ENCODE data around the gene ADAMTSL2.

DNA sequence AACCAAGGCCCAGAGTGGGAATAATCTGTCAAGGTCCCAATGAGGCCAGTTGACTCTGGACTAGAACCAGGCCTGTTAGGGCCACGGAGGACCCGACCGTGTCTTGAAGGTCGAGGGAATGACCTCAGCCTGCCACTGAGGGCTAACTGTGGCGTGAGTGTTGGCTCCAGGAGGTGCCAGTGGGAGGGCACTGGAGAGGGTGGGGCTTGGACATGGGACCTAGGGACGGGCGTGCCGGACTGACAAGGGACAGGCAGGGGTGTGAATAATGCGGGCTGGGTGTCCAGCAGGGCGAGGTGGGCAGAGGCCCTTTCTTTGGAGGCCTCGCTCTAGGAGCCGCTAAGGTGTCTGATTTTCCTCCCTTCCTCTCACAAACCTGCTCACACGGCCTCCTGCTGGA lies 7.5 kb downstream of the ADAMTSL2 start:
- TF ChIP-seq, protein P1, sequence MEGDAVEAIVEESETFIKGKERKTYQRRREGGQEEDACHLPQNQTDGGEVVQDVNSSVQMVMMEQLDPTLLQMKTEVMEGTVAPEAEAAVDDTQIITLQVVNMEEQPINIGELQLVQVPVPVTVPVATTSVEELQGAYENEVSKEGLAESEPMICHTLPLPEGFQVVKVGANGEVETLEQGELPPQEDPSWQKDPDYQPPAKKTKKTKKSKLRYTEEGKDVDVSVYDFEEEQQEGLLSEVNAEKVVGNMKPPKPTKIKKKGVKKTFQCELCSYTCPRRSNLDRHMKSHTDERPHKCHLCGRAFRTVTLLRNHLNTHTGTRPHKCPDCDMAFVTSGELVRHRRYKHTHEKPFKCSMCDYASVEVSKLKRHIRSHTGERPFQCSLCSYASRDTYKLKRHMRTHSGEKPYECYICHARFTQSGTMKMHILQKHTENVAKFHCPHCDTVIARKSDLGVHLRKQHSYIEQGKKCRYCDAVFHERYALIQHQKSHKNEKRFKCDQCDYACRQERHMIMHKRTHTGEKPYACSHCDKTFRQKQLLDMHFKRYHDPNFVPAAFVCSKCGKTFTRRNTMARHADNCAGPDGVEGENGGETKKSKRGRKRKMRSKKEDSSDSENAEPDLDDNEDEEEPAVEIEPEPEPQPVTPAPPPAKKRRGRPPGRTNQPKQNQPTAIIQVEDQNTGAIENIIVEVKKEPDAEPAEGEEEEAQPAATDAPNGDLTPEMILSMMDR (IDR thresholded peaks at IDR 0.05; ENCODE audit: low read depth, low read length) = no peak
- TF ChIP-seq EZH2phosphoT487 (IDR thresholded peaks at IDR 0.05; ENCODE audit: low read depth) = no peak
